ENCODE measurements around the gene HOXB6.

DNA sequence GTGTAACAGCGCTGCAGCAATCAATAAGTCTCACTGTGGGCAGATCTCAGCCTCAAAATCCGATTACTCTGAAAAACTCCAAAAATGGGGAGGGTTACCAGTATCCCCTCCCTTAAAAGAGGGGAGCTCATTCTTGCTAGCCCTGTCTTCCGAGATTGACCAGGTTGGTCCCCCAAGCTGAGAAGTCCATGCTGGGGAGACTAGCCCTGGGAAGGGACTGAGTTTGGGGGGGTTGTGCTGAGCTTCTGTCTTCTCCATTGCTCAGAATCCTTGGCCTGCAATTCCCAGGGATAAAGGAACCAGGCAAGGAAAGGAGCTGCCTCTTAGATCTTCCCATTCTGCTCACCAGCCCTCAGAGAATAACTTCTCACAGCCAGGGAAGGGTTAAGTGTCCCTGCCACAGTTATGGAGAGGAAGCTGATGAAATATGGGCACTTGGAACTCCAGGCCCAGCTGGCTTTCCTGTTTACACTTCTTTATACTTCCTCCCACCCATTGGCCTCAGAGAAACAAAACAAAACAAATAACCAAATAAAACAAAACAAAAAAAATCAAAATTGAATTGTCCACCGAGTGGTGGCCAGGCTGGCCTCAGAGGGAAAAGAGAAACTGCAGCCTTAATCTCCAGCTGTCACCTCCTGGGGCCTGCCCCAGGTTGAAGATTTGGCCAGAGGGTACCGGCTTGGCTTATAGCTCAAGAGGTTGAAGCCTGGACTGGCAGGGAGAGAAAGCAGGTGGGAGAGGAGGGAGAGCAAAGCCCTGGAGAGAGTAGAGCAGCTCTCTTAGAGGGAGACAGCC lies 17.3 kb downstream of the HOXB6 start:
- no peak for TF ChIP-seq CTCF (conservative IDR thresholded peaks at IDR 0.05 in 1 of 2, IDR thresholded peaks at IDR 0.05 in 1 of 2; ENCODE audit: extremely low read depth in 1 of 2, insufficient read depth in 1 of 2, low read depth in 1 of 2, low read length in 2 of 2)
- no peak for TF ChIP-seq EZH2 (IDR thresholded peaks at IDR 0.05; ENCODE audit: borderline replicate concordance, low read length)

All from mammary epithelial cell (primary cell).